NB4 (cell line): ENCODE results near the gene GOLGA1.

Experiments
- POLR2A ChIP-seq: IDR thresholded peaks from 2 replicates; pipeline ENCODE4 v1.6.1; 2011; ENCODE audit warnings: mild to moderate bottlenecking; ENCODE audit not compliant: insufficient read length; ENCODE audit errors: extremely low read depth
- TF ChIP-seq, protein P1 (sequence below): IDR thresholded peaks from one replicate; pipeline ENCODE4 v1.5.1; 2012; ENCODE audit warnings: low read depth, low read length
- TF ChIP-seq, protein P2 (sequence below): IDR thresholded peaks from 2 replicates; pipeline ENCODE4 v1.6.1; 2011; ENCODE audit warnings: low read depth, low read length

DNA sequence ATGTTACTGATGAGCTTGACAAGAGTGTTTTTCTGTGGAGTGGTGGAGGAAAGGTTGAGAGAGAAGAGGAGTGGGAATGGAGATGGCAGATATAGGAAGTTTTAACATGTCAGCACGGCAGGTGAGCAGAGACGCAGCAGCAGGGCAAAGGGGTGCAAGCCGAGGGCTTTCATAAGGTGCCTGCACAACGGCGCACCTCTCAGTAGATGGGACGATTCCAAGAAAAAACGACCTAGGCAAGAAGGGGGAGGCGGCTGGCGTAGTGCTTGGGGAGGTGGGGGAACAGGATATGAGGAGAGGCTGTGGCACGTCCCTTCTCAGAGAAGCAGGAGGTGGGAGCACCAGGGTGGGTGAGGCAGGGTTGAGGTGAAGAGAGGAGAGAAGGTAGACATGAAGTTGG lies 54.4 kb downstream of the GOLGA1 start:
- TF ChIP-seq, protein P1, sequence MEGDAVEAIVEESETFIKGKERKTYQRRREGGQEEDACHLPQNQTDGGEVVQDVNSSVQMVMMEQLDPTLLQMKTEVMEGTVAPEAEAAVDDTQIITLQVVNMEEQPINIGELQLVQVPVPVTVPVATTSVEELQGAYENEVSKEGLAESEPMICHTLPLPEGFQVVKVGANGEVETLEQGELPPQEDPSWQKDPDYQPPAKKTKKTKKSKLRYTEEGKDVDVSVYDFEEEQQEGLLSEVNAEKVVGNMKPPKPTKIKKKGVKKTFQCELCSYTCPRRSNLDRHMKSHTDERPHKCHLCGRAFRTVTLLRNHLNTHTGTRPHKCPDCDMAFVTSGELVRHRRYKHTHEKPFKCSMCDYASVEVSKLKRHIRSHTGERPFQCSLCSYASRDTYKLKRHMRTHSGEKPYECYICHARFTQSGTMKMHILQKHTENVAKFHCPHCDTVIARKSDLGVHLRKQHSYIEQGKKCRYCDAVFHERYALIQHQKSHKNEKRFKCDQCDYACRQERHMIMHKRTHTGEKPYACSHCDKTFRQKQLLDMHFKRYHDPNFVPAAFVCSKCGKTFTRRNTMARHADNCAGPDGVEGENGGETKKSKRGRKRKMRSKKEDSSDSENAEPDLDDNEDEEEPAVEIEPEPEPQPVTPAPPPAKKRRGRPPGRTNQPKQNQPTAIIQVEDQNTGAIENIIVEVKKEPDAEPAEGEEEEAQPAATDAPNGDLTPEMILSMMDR = no peak
- TF ChIP-seq POLR2A = no peak
- TF ChIP-seq, protein P2, sequence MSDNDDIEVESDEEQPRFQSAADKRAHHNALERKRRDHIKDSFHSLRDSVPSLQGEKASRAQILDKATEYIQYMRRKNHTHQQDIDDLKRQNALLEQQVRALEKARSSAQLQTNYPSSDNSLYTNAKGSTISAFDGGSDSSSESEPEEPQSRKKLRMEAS = no peak
